K562 (cell line): ENCODE measurements around the gene C11orf58. TPM values are rescaled to one million over a fixed set of nuclear protein-coding genes. Genes with fewer than 3 reads are reported as not detected.

ENCODE experiments used
- ATAC-seq: fragments of 200-7000 bp; cut with Tn5 transposase; 3 replicates; pipeline ENCODE4 v1.9.1; 2020; ENCODE audit warnings: moderate library complexity
- BruUV-seq: library from RNA; stranded (reverse); fragments of 400-500 nt; replicated peaks from 2 replicates; lab custom pipeline; 2021; lab: Mats Ljungman, UMichigan
- CTCF ChIA-PET: fragments of 300-600 bp; formaldehyde crosslinking; extraction: SDS; loops from one replicate; lab custom pipeline; 2021; ENCODE audit warnings: low intra/inter-chr PET ratio; lab: Yijun Ruan, JAX
- POLR2A ChIA-PET: fragments of 300-600, 350-650 bp; sonication (Branson Sonifier 250); formaldehyde crosslinking; extraction: SDS; loops from one replicate; lab custom pipeline; 2021; ENCODE audit warnings: antibody characterized with exemption, inconsistent platforms; lab: Yijun Ruan, JAX
- DNase-seq, 4 experiments: peaks; one replicate each; pipeline versions ENCODE4 v3.0.0 to v3.0.0-alpha.2; 2011 to 2018; ENCODE audit warnings: low spot score in 3 of 4, mixed read lengths in 3 of 4; ENCODE audit errors: extremely low read depth in 1 of 4
- FAIRE-seq: peaks from 2 replicates; lab custom pipeline; 2011; peaks lifted over from hg19 to GRCh38; lab: Jason Lieb, UNC
- H2AFZ ChIP-seq: 2 replicates; pipeline ENCODE4 v1.6.0; 2011; ENCODE audit warnings: low read depth, low read length, control low read depth, inconsistent platforms
- H3K27ac ChIP-seq: fragments of 200-600 bp; 3 replicates; pipeline ENCODE4 v1.8.0; 2011; ENCODE audit warnings: low read depth, mild to moderate bottlenecking, control low read depth, inconsistent platforms, low read length, moderate library complexity, mixed read lengths; ENCODE audit errors: extremely low read depth
- H3K27me3 ChIP-seq, 2 experiments: fragments of 300-600 bp in 1 of 2; 2 replicates in 1 of 2; 3 replicates in 1 of 2; pipeline versions ENCODE4 v1.6.0 to v1.8.0; 2011; ENCODE audit warnings: inconsistent platforms in 2 of 2, low read length in 2 of 2, mild to moderate bottlenecking in 1 of 2, mixed read lengths in 1 of 2, moderate library complexity in 1 of 2; ENCODE audit not compliant: control insufficient read depth in 2 of 2, insufficient read depth in 2 of 2
- H3K36me3 ChIP-seq: fragments of 300-600 bp; 3 replicates; pipeline ENCODE4 v1.8.0; 2011; ENCODE audit warnings: mild to moderate bottlenecking, low read length, inconsistent platforms; ENCODE audit not compliant: control insufficient read depth, insufficient read depth
- H3K4me1 ChIP-seq, 2 experiments: fragments of 200-600 bp in 1 of 2; replicated peaks in 1 of 2; 2 replicates in 1 of 2; 3 replicates in 1 of 2; pipeline versions ENCODE4 v1.5.1 to v1.8.0; 2011; ENCODE audit warnings: inconsistent platforms in 2 of 2, low read length in 2 of 2, mild to moderate bottlenecking in 1 of 2, mixed read lengths in 1 of 2, moderate library complexity in 1 of 2; ENCODE audit not compliant: control insufficient read depth in 2 of 2, insufficient read depth in 2 of 2
- H3K4me2 ChIP-seq: 2 replicates; pipeline ENCODE4 v1.6.1; 2011; ENCODE audit warnings: low read length, control low read depth, inconsistent platforms, mixed read lengths; ENCODE audit not compliant: insufficient read depth
- H3K4me3 ChIP-seq: fragments of 200-600 bp; sonication (generic), shearing (Covaris generic); 2 replicates; pipeline ENCODE4 v1.5.1; 2016; ENCODE audit warnings: control low read depth, inconsistent platforms
- H3K79me2 ChIP-seq: fragments of 200-600 bp; 3 replicates; pipeline ENCODE4 v1.8.0; 2011; ENCODE audit warnings: low read length, inconsistent platforms; ENCODE audit not compliant: control insufficient read depth, insufficient read depth
- H3K9ac ChIP-seq, 2 experiments: 2 replicates each; pipeline versions ENCODE4 v1.6.0 to v1.6.1; 2011; ENCODE audit warnings: low read depth in 2 of 2, low read length in 2 of 2, control low read depth in 1 of 2, inconsistent platforms in 1 of 2, mild to moderate bottlenecking in 1 of 2, mixed read lengths in 1 of 2; ENCODE audit not compliant: insufficient read depth in 1 of 2
- H3K9me1 ChIP-seq: one replicate; pipeline ENCODE4 v1.6.0; 2011; ENCODE audit warnings: inconsistent platforms, mild to moderate bottlenecking, low read length, moderate library complexity; ENCODE audit not compliant: control insufficient read depth, insufficient read depth
- H3K9me3 ChIP-seq: replicated peaks from 2 replicates; pipeline ENCODE4 v1.5.1; 2011; ENCODE audit warnings: low read depth, low read length, inconsistent platforms; ENCODE audit not compliant: control insufficient read depth, insufficient read depth
- H4K20me1 ChIP-seq: replicated peaks from 2 replicates; pipeline ENCODE4 v1.6.1; 2011; ENCODE audit warnings: low read length, inconsistent platforms, mixed read lengths; ENCODE audit not compliant: control insufficient read depth, insufficient read depth
- ARID3B ChIP-seq: fragments of 250-450 bp; sonication (Bioruptor Pico); IDR thresholded peaks from 2 replicates; pipeline ENCODE4 v1.4.0; 2020; ENCODE audit warnings: borderline replicate concordance
- COPS2 ChIP-seq: fragments of 450-650 bp; conservative IDR thresholded peaks from 2 replicates; pipeline ENCODE4 v1.6.1; 2016; ENCODE audit warnings: mild to moderate bottlenecking, moderate library complexity
- HMGXB4 ChIP-seq: sonication (generic); formaldehyde crosslinking; IDR thresholded peaks from 2 replicates; pipeline ENCODE4 v1.8.1; 2023; ENCODE audit warnings: mild to moderate bottlenecking, missing genetic modification reagents
- PKNOX1 ChIP-seq: fragments of 450-650 bp; IDR thresholded peaks from 2 replicates; pipeline ENCODE4 v1.6.1; 2016
- in situ Hi-C: fragments of 300-500 bp; cut with MboI; formaldehyde crosslinking; loops from 4 replicates; pipeline ENCODE4 v1.15.0; 2018; ENCODE audit warnings: inconsistent platforms, mixed read lengths
- intact Hi-C: fragments of 100-400 bp; cut with micrococcal nuclease; formaldehyde crosslinking; loops from 2 replicates; pipeline ENCODE4 v1.14.2; 2022
- polyA plus RNA-seq, 8 experiments: library from polyadenylated mRNA; depleted of rRNA in 4 of 8; stranded (reverse) in 5 of 8; unstranded in 3 of 8; fragments of >200 nt; fragmentation: Nextera tagmentation in 2 of 8; fragmentation: Illumina TruSeq in 1 of 8; extraction: Ambion mirVana in 2 of 8; extraction: Trizol in 1 of 8; gene quantifications; 2 replicates each; pipeline versions ENCODE4 v1.2.1 to v1.2.3, GENCODE V29; 2011 to 2014; ENCODE audit warnings: inconsistent platforms in 1 of 8, missing spikeins in 1 of 8
- total RNA-seq, 7 experiments: library from RNA; depleted of rRNA in 6 of 7; stranded (reverse); fragments of >200 nt in 6 of 7; fragmentation: Illumina TruSeq in 2 of 7; extraction: Trizol in 2 of 7; gene quantifications; 2 replicates each; pipeline versions ENCODE4 v1.2.1 to v1.2.3, GENCODE V29; 2011 to 2021; ENCODE audit warnings: low replicate concordance in 1 of 7

Gene C11orf58
- total and polyA plus RNA-seq, 9 of the 15 experiments (the other 6 are each of a cell fraction or from before 2014, with no cell fraction given): 104 to 421 (median 247) TPM

- TF ChIP-seq HMGXB4 (no peak), ARID3B (CRISPR knock-in tag) (no peak)
Measured at GRCh38 chr11:16690086-16690485, 48.4 kb upstream of the C11orf58 start (continued).

- no peak overlapping the region for H3K4me2 ChIP-seq
- ATAC-seq (no peak), FAIRE-seq (no peak), DNase-seq (no peak)
- H3K79me2 ChIP-seq: no peaks in the 10 kb centered on the region
- no peaks in the 10 kb centered on the region for H3K4me1 ChIP-seq
- peaks cover 4 to 9% of the 10 kb centered on the region in 2 experiments; a peak in 3 of 5 replicates for H3K27me3 ChIP-seq
- no peak overlapping the region for H3K4me3 ChIP-seq
- no peak overlapping the region for H3K9ac ChIP-seq
- H4K20me1 ChIP-seq: no peaks in the 10 kb centered on the region
- ChIA-PET POLR2A (no interaction called here), CTCF (no interaction called here)
- TF ChIP-seq COPS2 (no peak), PKNOX1 (peak; percentile 56; the same call in 1 of the 2 replicates)
- BruUV-seq: no TSS peak
- intact Hi-C loops (no loop called here), in situ Hi-C loops (no loop called here)
- no peak overlapping the region for H3K27ac ChIP-seq
- H3K9me1 ChIP-seq: no peaks in the 10 kb centered on the region
- H2AFZ ChIP-seq: no peak overlapping the region
- H3K36me3 ChIP-seq: no peaks in the 10 kb centered on the region
- H3K9me3 ChIP-seq: no peaks in the 10 kb centered on the region
Measured at GRCh38 chr11:16703795-16704194, 34.7 kb upstream of the C11orf58 start.
